GM19025 (cell line): Measurements from ENCODE around the gene HELQ.
"Not testable (repeated sequence)": the region's sequence is repeated elsewhere in the genome, so short reads cannot be mapped to it uniquely, and the experiment has no call there.

Experiments used
- ATAC-seq: cut with Tn5 transposase; IDR thresholded peaks from one replicate; pipeline ENCODE4 v1.9.1; 2021; ENCODE audit warnings: mild to moderate bottlenecking, low read depth, moderate library complexity; ENCODE audit not compliant: unreplicated experiment

HELQ gene

DNA sequence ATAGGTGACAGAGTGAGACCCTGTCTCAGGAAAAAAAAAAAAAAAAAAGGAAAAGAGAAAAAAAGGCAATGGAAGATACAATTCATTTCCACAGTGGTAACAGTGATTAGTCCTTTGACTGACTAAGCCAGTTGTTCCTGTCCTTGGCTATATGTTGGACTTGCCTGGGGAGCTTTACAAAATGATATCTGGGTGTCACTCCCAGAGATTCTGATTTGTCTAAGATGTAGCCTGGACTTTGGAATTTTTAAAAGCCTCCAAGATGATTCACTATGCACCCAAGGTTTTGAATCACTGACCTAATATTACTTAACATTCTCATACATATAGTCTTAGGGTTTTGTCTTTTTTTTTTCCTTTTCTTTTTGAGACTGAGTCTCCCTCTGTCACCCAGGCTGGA, 16.9 kb downstream of the HELQ start:
- no peak for ATAC-seq

GRCh38 chr4:83436680-83437079, 18.9 kb downstream of the HELQ start:
- no peak for ATAC-seq

DNA sequence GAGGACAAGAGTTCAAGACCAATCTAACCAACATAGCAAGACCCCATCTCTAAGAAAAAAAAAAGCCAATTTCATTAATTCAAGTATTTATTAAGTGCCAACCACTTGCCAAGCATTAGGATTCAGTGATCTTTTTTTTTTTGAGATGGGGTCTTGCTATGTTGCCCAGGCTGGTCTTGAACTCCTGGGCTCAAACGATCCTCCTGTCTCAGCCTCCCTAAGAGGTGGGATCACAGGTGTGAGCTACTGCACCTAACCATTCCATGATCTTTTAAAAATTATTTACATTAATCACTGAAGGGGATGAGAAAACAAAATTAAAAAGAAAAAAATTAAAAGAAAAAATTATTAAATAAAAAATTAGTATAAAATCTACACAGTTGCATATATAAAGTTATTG, 24.4 kb downstream of the HELQ start:
- no peak for ATAC-seq

DNA sequence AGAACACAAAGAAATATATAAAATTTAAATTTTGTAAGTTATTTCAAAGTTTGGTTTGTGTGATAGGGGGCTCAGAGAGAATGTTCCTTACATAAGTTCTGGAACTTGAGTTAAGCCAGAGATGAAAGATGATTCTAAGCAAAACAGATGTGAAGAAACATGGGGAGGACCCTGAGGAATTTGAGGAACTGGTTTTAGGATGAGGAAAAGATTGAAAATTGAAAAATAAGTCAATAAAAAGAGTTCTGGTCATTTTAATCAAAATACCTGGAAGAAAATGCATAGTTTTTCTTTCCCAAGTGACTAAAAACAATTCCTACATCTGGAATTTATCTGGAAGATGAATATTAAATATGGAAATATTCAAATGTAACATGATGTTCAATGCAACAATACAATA, 37.4 kb downstream of the HELQ start:
- ATAC-seq, result no peak

DNA sequence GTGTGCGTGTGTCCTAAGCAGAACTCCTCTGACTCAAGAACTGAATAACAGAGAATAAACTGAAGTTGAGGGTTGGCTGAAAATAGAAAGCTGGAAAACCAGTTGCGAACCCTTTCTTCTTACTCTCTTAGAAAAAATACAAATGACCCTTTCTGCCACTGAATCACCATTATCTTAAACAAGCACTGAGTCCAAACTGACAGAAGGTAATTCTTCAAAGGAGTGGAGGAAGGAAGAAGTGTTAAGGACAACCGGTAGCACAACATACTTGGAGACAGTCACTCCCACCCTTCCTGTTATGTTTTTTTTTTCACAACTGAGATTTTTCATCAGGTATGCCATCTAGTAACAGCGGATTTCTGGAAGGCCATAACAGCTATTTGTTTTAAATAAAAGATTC, 38.1 kb downstream of the HELQ start:
- ATAC-seq, result no peak

GRCh38 chr4:83413676-83414075, 41.9 kb downstream of the HELQ start:
- ATAC-seq, result no peak

DNA sequence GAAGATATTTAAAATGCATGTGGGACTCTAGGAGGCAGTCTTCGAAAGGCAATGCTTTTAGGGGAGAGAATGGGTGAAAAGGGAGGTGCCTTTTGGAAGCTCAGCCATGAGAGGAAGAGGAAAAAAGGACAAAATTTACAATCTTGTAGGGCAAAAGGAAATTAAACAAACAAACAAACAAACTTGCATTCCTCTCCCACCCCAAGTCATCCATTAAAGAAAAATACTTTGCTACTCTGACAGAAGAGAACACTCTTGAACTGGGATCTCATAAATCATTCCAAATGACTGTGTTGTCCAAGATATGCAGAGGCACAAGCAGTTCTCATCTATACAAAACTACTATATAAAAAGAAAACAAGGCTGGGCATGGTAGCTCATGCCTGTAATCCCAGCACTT, 46.7 kb downstream of the HELQ start:
- no peak for ATAC-seq

- no peak for ATAC-seq
These were observed 49.5 kb downstream of the HELQ start for GRCh38 chr4:83405844-83406816.

GRCh38 chr4:83398158-83398557, 57.5 kb downstream of the HELQ start:
- not testable (repeated sequence) for ATAC-seq

DNA sequence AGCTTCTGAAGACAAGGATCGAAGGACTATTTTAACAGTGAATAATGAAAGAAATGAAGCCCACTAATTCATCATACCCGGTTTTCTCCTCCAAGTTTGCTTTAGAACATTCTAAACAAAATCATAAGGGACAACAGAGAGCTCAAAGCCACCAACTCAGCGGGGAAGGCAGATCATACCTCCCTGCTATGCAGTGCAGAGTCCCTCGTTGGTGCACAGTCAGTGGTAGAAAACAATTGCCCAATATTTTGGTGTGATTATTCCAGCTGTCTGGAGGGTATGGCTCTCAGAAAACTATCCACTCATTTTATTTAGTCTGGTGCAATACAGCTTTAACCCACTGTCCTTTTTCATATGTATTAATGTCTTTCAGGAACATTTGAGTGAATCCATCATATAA, 61.7 kb downstream of the HELQ start:
- no peak for ATAC-seq

DNA sequence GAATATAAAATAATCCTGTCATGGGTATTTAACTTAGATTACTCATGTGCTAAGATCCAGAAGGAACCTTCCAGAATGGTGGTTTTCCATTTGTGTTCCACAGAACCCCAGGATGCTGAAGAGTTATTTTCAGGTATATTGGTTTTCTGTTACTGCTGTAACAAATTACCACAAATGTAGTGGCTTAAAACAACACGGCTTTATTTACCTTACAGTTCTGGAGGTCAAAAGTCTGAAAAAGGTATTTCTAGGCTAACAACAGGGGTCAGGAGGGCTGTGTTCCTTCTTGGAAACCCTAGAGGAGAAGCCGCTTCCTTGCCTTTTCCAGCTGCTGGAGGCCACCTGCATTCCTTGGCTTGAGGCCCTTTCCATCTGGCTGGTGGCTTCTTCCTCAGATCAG, 63.1 kb downstream of the HELQ start:
- no peak for ATAC-seq

DNA sequence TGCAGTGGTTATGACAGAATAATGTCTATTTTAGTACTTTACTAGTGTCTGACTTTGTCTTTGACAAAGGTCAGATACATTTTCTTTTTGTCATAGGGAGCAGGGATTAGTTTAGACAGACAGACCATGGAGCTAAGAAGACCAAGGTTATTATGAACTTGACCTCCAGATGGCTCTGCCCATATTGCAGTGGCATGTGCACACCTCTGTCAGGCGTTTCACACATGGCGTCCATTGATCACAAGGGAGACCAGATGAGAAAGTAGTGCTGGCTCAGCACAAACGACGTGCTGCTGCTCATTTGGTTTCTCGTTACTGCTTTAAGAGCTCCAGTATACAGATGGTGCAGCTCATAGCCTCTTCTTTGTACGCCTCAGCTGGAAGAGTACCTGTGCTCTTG, 64.7 kb downstream of the HELQ start:
- no peak for ATAC-seq

- no peak for ATAC-seq
These were observed 65.7 kb downstream of the HELQ start for GRCh38 chr4:83389756-83390505.

DNA sequence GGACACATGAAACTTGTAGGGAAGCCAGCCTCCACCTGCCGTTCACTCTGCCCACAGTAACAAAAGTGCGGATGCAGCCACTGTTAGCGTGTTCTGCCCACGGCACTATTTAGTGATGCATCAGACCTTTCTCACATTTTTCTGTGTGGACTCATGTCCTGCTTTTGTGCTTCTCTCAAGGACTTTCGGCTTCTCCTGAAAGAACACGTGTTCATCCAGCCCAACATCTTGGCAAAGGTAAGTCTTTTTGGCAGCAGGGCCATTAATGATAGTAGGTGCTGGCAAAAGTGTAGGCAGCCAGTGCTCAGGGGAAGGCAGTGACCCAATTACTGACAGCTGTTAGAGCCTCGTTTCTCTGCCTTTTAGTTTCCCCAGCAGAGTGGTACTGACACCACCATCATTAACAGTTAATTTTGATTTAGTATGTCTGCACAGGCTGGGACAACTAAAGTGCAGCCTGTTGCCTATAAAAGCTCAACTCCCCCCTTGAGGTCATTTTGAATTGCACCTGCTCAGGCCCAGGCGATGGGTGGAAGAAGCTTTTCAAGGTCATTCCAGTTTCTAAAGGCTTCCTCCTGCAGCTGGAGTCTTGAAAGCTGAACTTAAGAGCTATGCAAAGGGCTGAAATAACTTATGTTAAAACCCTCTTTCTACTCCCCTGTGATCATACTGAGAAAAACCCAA, 66.4 kb downstream of the HELQ start:
- ATAC-seq, result no peak

DNA sequence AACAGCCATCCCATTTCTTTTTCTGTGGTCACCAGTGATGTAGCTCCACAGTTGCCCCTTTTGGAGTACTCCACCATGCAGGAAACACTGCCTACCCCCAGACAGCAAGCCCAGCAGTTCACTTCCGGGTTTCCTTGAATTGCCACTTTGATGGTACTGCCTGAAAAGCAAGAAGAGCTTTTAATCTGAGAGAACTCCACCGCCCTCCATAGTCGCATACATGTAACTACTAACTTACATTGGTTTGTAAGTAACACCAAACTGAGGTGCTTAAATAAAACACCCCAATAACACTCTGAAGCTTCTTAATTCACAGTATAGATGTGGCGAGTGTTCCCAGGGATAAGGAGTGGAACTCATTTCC, 67.3 kb downstream of the HELQ start:
- ATAC-seq, result no peak

DNA sequence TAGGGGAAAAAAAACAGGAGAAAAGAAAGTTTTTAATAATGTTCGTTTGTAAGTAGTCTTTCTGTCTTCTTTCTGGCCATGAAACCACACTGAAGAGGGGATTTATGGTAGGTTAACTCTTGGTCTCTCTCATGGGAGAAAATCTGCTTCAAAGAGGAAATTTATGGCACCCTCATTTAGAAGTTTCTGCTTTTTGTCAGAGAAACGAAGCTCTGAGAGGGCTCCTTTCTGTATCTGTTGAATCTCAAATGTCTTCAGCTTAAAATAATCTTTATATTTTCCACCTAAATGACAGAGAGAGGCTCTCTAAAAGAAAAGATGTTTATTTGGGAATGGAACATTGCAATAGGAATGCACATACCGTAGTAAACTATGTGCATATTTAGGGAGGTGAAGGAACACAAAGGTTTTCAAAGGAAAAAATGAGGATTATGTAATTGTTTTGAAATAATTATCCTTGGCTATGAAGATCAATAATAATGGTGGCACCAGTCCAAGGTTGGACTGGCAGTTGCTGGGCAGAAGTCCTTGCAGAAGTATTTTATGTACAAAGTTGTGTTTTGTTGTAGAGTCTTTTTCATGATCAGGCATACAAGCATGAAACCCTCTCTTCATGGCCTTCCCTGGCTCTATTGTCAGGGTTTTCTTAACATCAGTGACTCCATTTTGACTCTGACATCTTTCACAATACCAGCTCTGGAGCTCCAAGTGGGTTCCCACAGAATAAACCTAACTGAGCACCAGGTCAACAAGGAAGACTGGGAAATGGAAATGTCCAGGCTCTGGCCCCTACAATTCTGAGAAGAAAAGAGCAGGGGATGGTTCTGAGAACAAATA, 67.9 kb downstream of the HELQ start:
- no peak for ATAC-seq

GRCh38 chr4:83387012-83387411, 68.6 kb downstream of the HELQ start:
- no peak for ATAC-seq

GRCh38 chr4:83382850-83383249, 72.8 kb downstream of the HELQ start:
- ATAC-seq, result no peak

DNA sequence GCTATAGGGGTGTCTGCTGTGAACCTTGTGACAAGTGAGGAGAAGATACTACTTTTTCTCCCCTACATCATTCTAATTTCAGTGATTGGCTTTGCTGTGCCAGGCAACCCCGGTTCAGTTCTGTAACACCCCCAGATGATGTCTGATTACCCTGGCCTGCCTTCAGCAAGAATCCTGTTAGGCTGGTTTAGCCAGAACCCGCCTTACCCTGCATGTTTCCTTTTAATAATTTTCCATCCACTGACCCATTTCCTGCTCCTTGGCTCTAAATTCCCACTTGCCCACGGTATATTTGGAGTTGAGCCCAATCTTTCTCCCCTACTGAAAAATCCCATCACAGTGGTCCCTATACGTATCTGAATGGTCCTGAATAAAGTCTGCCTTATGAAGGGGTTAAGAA, 74.5 kb downstream of the HELQ start:
- no peak for ATAC-seq

DNA sequence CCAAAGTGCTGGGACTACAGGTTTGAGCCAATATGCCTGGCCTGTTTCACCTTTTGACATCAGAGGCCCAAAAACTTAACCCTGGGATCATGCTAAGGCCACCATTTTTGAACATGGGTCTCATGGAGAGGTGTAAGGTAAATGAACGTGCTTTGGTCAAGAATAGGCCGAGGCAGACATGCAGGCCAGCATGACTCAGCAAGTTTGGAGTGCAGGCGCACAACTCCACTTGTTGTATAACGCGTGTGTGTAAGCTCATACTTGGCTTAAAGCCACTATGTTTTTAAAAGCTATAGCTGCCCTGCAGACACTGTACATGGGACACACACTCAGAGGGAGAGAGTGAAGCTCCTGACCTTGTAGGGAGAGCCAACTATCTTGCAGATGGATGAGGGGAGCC, 77.2 kb downstream of the HELQ start:
- ATAC-seq, result no peak
